ENCODE data around the gene DBF4.

- TF ChIP-seq EZH2phosphoT487 (IDR thresholded peaks at IDR 0.05; ENCODE audit: borderline replicate concordance, low read length) (no peak), CTCF (IDR thresholded peaks at IDR 0.05; ENCODE audit: low read depth, low read length, poor library complexity, severe bottlenecking) (no peak)
Measured at GRCh38 chr7:87858417-87859100, 17.7 kb upstream of the DBF4 start.

Measured in DOHH2 (cell line).